Measurements from ENCODE around the gene JAK3.

DNA sequence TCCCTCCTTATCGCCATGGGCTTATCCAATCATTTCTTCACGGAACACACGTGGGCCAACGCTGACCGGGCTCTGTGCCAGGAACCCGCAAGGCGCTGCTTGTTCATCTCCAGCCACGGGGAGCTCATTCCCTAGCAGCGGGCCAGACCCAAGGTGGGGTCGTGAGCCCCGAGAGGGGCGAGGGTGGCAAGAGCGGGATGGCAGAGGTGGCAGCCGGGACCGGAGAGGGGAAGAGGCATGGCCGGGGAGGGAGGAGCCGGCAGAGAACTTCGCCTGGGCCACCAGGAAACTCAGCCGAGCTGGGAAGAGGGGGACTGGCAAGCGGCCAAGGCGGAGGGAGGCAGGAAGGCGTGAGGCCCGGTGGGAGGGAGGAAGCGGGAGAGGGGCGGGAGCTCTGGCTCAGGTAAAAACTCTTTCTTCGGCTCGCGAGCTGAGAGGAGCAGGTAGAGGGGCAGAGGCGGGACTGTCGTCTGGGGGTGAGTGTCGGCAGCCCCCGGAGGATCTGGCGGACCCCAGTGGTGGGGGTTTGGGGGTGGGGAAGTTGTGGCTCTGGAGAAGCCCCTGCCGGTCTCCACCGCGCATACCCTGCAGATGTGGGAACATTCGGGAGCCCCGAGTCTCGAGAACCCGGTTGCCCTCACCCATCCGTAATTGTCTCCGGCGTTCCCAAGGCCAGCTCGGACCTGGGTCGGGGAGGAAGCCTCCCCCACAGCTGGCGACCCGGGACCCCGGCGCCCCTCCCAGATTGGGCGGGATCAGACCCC lies 52.9 kb downstream of the JAK3 start, which contains the start of gene B3GNT3:
- no peak for TF ChIP-seq SUZ12 (IDR thresholded peaks at IDR 0.05; ENCODE audit: unreplicated experiment)
- no peak for TF ChIP-seq YY1 (IDR thresholded peaks at IDR 0.05; ENCODE audit: low read depth, low read length)
- no peak for TF ChIP-seq BCL3 (IDR thresholded peaks at IDR 0.05; ENCODE audit: borderline replicate concordance, insufficient read depth, low read depth, low read length, poor library complexity, severe bottlenecking)
- no peak for TF ChIP-seq BRCA1 (IDR thresholded peaks at IDR 0.05; ENCODE audit: low read depth, low read length)
- TF ChIP-seq POLR2A (IDR thresholded peaks at IDR 0.05; ENCODE audit: low read depth, low read length): no peak
- no peak for TF ChIP-seq SREBF1 (IDR thresholded peaks at IDR 0.05; ENCODE audit: low read length)
- TF ChIP-seq, protein P1, sequence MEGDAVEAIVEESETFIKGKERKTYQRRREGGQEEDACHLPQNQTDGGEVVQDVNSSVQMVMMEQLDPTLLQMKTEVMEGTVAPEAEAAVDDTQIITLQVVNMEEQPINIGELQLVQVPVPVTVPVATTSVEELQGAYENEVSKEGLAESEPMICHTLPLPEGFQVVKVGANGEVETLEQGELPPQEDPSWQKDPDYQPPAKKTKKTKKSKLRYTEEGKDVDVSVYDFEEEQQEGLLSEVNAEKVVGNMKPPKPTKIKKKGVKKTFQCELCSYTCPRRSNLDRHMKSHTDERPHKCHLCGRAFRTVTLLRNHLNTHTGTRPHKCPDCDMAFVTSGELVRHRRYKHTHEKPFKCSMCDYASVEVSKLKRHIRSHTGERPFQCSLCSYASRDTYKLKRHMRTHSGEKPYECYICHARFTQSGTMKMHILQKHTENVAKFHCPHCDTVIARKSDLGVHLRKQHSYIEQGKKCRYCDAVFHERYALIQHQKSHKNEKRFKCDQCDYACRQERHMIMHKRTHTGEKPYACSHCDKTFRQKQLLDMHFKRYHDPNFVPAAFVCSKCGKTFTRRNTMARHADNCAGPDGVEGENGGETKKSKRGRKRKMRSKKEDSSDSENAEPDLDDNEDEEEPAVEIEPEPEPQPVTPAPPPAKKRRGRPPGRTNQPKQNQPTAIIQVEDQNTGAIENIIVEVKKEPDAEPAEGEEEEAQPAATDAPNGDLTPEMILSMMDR (IDR thresholded peaks at IDR 0.05 in 2 of 3, conservative IDR thresholded peaks at IDR 0.05 in 1 of 3; ENCODE audit: control insufficient read depth in 2 of 3, extremely low read depth in 1 of 3, insufficient read depth in 1 of 3, low read depth in 3 of 3, low read length in 3 of 3): no peak
- TF ChIP-seq, protein P2, sequence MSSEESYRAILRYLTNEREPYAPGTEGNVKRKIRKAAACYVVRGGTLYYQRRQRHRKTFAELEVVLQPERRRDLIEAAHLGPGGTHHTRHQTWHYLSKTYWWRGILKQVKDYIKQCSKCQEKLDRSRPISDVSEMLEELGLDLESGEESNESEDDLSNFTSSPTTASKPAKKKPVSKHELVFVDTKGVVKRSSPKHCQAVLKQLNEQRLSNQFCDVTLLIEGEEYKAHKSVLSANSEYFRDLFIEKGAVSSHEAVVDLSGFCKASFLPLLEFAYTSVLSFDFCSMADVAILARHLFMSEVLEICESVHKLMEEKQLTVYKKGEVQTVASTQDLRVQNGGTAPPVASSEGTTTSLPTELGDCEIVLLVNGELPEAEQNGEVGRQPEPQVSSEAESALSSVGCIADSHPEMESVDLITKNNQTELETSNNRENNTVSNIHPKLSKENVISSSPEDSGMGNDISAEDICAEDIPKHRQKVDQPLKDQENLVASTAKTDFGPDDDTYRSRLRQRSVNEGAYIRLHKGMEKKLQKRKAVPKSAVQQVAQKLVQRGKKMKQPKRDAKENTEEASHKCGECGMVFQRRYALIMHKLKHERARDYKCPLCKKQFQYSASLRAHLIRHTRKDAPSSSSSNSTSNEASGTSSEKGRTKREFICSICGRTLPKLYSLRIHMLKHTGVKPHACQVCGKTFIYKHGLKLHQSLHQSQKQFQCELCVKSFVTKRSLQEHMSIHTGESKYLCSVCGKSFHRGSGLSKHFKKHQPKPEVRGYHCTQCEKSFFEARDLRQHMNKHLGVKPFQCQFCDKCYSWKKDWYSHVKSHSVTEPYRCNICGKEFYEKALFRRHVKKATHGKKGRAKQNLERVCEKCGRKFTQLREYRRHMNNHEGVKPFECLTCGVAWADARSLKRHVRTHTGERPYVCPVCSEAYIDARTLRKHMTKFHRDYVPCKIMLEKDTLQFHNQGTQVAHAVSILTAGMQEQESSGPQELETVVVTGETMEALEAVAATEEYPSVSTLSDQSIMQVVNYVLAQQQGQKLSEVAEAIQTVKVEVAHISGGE (CRISPR knock-in tag; IDR thresholded peaks at IDR 0.05): no peak

Data from GM12878 (cell line).